ENCODE results near the gene TBC1D7. TPM values are rescaled to one million over a fixed set of nuclear protein-coding genes. Genes with fewer than 3 reads are reported as not detected.

TBC1D7 gene
- total and polyA plus RNA-seq, 10 of the 15 experiments (the other 5 are each of a cell fraction or from before 2014, with no cell fraction given): 20.1 to 65.9 (median 31.3) TPM

- Histone ChIP-seq H3K4me1 (ENCODE audit: control insufficient read depth, insufficient read depth, low read length) (peaks cover 6% of the 10 kb centered on the region; the same call in 1 of the 2 replicates), H3K4me3 (no peak overlapping the region), H2AFZ (ENCODE audit: control insufficient read depth, low read depth, low read length) (no peak overlapping the region), H3K9ac (ENCODE audit: control insufficient read depth, insufficient read depth, low read length) (no peak overlapping the region), H3K27me3 (replicated peaks in 1 of 2; ENCODE audit: control insufficient read depth in 2 of 2, insufficient read depth in 2 of 2, low read length in 1 of 2) (no peaks in the 10 kb centered on the region), H3K36me3 (ENCODE audit: control insufficient read depth in 2 of 2, insufficient read depth in 2 of 2, low read length in 1 of 2) (no peaks in the 10 kb centered on the region), H3K27ac (ENCODE audit: control insufficient read depth, insufficient read depth) (no peak overlapping the region), H3K9me3 (replicated peaks; ENCODE audit: control insufficient read depth, insufficient read depth, low read length) (no peaks in the 10 kb centered on the region), H4K20me1 (ENCODE audit: control insufficient read depth, insufficient read depth) (no peaks in the 10 kb centered on the region), H3K4me2 (ENCODE audit: control insufficient read depth, insufficient read depth) (no peak overlapping the region), H3K79me2 (ENCODE audit: control insufficient read depth, insufficient read depth, low read length) (peaks cover 7% of the 10 kb centered on the region)
- ATAC-seq (no peak), FAIRE-seq (no peak), DNase-seq (ENCODE audit: low read depth, low spot score) (no peak)
- POLR2A ChIA-PET: no interaction called here
- in situ Hi-C loops (cut with MboI) (loop anchor here (5.0 kb wide), 2 partner anchors 135 to 420 kb away; no protein-coding TSS in a partner anchor), intact Hi-C loops (cut with micrococcal nuclease; ENCODE audit: unreplicated experiment) (no loop called here)
- BruUV-seq (replicated peaks): no TSS peak
- RAD21 ChIA-PET (ENCODE audit: unreplicated experiment): interaction anchor here (1.0 to 10.2 kb wide), 7 partner anchors 25 to 420 kb away, joined by 3 to 124 read pairs (median 41); no protein-coding TSS in a partner anchor
- SMC1A ChIA-PET (ENCODE audit: uncharacterized antibody, unreplicated experiment): interaction anchor here (1.6 to 7.5 kb wide), 11 partner anchors 29 to 421 kb away, joined by 4 to 119 read pairs (median 21); partner anchors contain the start of gene SIRT5
- WGBS (ENCODE audit: insufficient coverage, insufficient replicate concordance, low lambda C conversion rate, missing lambda C conversion rate): 52% methylated on average over 2 of the region's 2 CpGs
- CTCF ChIA-PET: interaction anchor here (0.6 to 9.6 kb wide), 24 partner anchors 8 to 421 kb away, joined by 3 to 169 read pairs (median 4); partner anchors contain the start of gene SIRT5
- TF ChIP-seq EP300 (IDR thresholded peaks at IDR 0.05; ENCODE audit: borderline replicate concordance in 1 of 2, control insufficient read depth in 1 of 2, low read depth in 2 of 2, low read length in 2 of 2) (no peak), NKRF (conservative IDR thresholded peaks at IDR 0.05) (no peak)
Measured at GRCh38 chr6:13332349-13332706, 4.0 kb upstream of the TBC1D7 start.

All from GM12878 (cell line).